AG09309 (cell line): ENCODE results near the gene TRIM9.

Experiments used
- DNase-seq: peaks from one replicate; pipeline ENCODE4 v3.0.0-alpha.2; 2010; ENCODE audit warnings: low read depth
- H3K4me3 ChIP-seq: 2 replicates; pipeline ENCODE4 v1.5.1; 2011; ENCODE audit warnings: mild to moderate bottlenecking, low read depth, low read length, moderate library complexity; ENCODE audit not compliant: control insufficient read depth
- TF ChIP-seq, protein P1 (sequence below): IDR thresholded peaks from 2 replicates; pipeline ENCODE4 v1.5.1; 2011; ENCODE audit warnings: mild to moderate bottlenecking, low read depth, low read length, inconsistent platforms; ENCODE audit not compliant: insufficient read depth, control insufficient read depth; ENCODE audit errors: missing control alignments

TRIM9 gene

DNA sequence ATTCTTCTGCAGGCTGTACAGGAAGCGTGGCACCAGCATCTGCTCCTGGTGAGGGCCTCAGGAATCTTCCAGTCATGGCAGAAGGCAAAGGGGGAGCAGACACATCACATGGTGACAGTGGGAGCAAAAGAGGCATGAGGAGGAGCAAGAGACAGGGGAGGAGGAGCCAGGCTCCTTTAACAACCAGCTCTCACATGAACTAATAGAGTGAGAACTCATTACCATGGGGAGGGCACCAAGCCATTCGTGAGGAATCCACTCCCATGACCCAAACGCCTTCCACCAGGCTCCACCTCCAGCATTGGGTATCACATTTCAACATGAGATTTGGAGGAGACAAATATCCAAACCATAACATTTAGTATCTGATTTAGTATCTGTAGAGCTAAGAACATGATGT, 14.7 kb upstream of the TRIM9 start:
- no peak for DNase-seq
- TF ChIP-seq, protein P1, sequence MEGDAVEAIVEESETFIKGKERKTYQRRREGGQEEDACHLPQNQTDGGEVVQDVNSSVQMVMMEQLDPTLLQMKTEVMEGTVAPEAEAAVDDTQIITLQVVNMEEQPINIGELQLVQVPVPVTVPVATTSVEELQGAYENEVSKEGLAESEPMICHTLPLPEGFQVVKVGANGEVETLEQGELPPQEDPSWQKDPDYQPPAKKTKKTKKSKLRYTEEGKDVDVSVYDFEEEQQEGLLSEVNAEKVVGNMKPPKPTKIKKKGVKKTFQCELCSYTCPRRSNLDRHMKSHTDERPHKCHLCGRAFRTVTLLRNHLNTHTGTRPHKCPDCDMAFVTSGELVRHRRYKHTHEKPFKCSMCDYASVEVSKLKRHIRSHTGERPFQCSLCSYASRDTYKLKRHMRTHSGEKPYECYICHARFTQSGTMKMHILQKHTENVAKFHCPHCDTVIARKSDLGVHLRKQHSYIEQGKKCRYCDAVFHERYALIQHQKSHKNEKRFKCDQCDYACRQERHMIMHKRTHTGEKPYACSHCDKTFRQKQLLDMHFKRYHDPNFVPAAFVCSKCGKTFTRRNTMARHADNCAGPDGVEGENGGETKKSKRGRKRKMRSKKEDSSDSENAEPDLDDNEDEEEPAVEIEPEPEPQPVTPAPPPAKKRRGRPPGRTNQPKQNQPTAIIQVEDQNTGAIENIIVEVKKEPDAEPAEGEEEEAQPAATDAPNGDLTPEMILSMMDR: no peak
- H3K4me3 ChIP-seq: no peak overlapping the region

DNA sequence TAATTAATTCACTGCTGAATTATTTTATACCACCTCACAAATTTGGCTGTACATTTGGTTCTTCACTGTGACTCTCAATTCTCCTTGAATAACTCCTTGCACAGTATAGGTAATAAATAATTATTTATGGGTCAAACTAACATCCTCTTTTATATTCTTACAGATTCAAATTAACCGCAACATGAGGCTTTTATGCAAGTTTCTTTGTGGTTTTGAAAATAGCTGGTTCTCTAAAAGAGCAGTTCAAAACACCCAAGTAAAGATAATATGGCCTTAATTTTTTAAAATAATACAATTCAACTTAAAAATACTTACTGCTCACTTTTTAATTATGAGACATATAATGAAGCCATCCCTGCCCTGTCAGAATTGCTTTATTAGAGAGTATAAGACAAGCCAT, 12.9 kb upstream of the TRIM9 start:
- TF ChIP-seq, protein P1: no peak
- DNase-seq: no peak
- H3K4me3 ChIP-seq: no peak overlapping the region

DNA sequence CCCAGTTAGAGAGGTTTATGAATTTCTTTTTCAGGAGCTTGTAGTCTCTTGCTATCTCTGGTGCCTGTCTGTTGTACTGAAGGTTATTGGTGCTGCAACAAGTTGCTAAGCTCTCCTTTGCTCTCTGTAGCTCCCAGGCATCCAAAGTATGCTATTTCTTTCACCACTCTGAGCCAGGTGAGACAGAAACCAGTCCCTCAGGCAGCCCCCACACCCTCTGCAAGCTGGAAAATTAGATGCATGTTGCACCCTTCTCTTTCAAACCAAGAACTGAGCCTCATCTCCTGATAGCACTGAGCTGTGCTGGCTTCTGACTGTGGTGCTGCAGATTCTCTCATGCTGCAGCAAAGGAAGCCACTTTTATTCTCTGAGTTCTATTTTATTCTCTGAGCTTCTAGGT, 9.6 kb upstream of the TRIM9 start:
- TF ChIP-seq, protein P1: no peak
- H3K4me3 ChIP-seq: no peak overlapping the region
- DNase-seq: no peak

DNA sequence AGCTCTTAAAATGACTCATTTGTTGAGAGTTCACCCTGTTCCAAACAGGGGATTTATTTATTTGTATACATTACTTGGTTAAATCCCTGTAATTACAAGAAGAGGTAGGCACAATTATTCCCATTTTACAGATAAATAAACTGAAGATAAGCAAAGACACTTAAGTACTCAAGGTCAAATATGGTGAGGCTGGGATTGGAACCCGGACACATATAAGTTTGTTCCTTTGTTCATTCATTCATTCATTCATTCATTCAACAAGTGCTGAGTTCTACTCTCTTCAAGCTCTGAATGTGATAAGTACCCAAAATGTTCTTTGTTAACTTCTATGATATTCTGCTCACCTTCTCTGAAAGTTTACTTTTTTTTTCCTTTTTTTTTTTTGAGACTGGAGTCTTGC, 2.4 kb upstream of the TRIM9 start:
- no peak overlapping the region for H3K4me3 ChIP-seq
- no peak for DNase-seq

DNA sequence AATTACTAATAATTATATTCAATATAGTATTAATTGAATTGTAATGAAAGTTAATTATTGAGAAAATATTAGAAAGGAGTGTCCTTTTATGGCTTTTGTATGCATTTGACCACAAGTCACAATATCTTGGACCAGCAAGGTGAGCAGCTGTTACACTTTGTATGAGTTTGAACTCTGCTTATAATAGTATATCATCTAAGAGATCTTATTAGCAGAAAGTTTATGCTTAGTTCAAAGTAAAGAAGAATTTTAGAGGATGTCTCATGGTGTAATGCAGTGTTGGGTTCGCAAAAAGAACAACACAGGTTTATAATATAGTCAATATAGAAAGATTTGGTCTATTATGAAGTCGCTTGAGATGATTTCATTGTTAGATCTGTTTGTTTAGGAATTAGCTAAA, 2.0 kb upstream of the TRIM9 start:
- TF ChIP-seq, protein P1: no peak
- no peak for DNase-seq
- no peak overlapping the region for H3K4me3 ChIP-seq

More for the DNA sequence above, 2.4 kb upstream of the TRIM9 start:
- TF ChIP-seq, protein P1: no peak

DNA sequence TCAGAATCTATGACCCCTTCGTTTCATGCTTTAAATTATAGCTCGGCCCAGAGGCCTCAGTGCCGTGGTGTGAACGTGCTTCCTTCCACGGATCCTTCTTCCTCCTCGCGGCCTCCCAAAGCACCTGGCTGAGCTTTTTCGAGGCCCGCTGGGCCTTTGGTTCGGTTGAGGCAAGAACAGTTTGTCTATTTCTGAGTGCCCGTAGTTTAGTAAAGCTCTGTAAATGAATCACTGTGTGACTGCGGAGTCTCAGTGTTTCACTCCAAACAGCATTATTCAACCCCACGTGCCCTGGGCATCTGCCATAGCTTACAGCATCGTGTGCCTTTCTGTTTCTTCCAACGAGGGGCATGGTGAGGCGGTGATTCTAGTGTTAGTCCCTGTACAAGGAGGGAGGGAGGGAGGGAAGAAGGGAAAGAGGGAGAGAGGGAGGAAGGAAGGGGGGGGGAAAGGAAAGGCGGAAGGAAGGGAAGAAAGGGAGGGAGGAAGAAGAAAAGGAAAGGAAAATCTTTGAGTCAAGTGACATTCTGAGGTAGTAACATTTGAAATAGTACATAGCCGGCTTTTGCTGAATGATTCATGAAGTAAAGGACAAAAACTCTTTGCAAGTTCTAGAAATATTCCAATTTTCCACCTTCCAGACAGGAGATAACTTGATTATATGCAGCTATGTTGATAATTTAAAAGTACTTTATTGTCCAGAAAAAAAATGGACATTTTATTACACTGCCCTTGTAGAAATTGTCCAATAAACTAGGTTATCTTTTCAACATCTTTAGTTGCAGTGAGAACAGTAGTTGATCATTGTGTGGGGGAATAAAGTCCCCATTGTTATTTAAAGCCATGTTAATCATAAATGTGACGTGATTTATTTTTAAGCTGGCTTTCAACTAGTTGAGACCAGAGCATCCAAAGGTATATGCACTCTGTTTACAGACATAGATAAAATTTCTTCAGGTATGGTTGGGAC, 1.2 kb upstream of the TRIM9 start:
- no peak for DNase-seq
- TF ChIP-seq, protein P1: no peak
- H3K4me3 ChIP-seq: peak overlapping the region; percentile 53

DNA sequence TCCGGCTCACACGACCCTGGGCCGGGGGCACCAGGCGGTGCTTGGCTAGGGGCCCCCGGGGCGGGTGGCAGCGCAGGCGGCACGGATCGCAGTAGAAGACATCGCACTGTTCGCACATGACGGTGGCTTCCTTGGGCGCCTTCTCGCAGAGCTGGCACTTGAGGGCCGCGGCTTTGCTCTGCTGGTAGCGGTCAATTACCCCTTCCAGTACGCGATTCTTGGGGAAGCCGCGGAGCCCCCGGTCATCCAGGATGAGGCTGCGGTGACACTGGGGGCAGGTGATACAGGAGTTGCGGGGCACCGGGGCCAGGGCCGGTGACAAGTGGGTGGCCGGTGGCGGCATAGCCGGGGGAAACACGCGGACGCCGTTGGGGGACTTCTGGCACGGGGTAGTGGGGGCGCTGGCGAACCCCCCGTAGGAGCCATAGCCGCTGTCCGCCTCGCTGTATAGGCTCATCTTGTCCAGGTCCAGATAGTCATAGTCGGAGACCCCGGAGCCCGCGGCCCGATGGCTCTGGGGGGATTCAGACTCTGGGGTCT, 553 bp downstream of the TRIM9 start:
- TF ChIP-seq, protein P1: no peak
- peak overlapping the region; percentile 53 for H3K4me3 ChIP-seq
- no peak for DNase-seq
